ENCODE results near the gene SLC1A2. TPM values are rescaled to one million over a fixed set of nuclear protein-coding genes. Genes with fewer than 3 reads are reported as not detected.

The SLC1A2 gene
- total RNA-seq, 1 experiment from 2014 or later, result 0.50 TPM

GRCh38 chr11:35318977-35319925, 100.1 kb downstream of the SLC1A2 start:
- Histone ChIP-seq H2BK5ac (ENCODE audit: insufficient read length, low read length) (no peak overlapping the region), H4K91ac (ENCODE audit: insufficient read length, low read depth, low read length) (no peak overlapping the region), H3K79me2 (ENCODE audit: insufficient read depth, low read length) (no peaks in the 10 kb centered on the region), H2AFZ (ENCODE audit: low read length) (no peak overlapping the region), H3K14ac (ENCODE audit: insufficient read depth, low read length) (no peak overlapping the region), H3K27ac (ENCODE audit: insufficient read length, low read depth, low read length) (no peak overlapping the region), H4K8ac (replicated peaks; ENCODE audit: insufficient read length, low read depth, low read length) (no peak overlapping the region), H3K27me3 (ENCODE audit: insufficient read depth, low read length) (no peaks in the 10 kb centered on the region), H3K9ac (ENCODE audit: extremely low read depth, insufficient read length, low read length) (no peak overlapping the region), H2BK12ac (ENCODE audit: insufficient read length, low read depth, low read length) (no peak overlapping the region), H3K23ac (ENCODE audit: insufficient read length, low read depth, low read length) (no peak overlapping the region), H3K18ac (ENCODE audit: insufficient read length, low read depth, low read length) (no peak overlapping the region), H4K20me1 (ENCODE audit: control insufficient read depth, insufficient read depth, insufficient read length) (no peaks in the 10 kb centered on the region), H3K4me2 (ENCODE audit: insufficient read depth, insufficient read length, low read length) (no peak overlapping the region), H3K9me3 (ENCODE audit: control insufficient read depth, low read depth, low read length) (no peaks in the 10 kb centered on the region), H2AK5ac (ENCODE audit: insufficient read length, low read length) (no peak overlapping the region), H2BK15ac (ENCODE audit: low read depth, low read length) (no peak overlapping the region), H2BK120ac (ENCODE audit: low read depth, low read length, poor library complexity, severe bottlenecking) (no peak overlapping the region), H3K4ac (ENCODE audit: low read depth, low read length) (no peak overlapping the region), H2BK20ac (ENCODE audit: low read depth, low read length, poor library complexity, severe bottlenecking) (no peak overlapping the region), H3K23me2 (ENCODE audit: insufficient read length, low read depth, low read length, poor library complexity, severe bottlenecking) (no peaks in the 10 kb centered on the region), H3T11ph (ENCODE audit: low read length) (no peak overlapping the region), H3K56ac (ENCODE audit: insufficient read length, low read depth, low read length) (no peak overlapping the region), H3K79me1 (ENCODE audit: insufficient read depth, low read depth, low read length, poor library complexity, severe bottlenecking) (no peaks in the 10 kb centered on the region), H3K4me1 (ENCODE audit: insufficient read depth, low read length) (peaks cover 5% of the 10 kb centered on the region; the same call in 1 of the 2 replicates), H4K5ac (ENCODE audit: insufficient read length, low read depth, low read length) (no peak overlapping the region)
- Mint-ChIP-seq H3K36me3 (ENCODE audit: insufficient read depth in 1 of 3, low read depth in 3 of 3) (no peaks in the 10 kb centered on the region), H3K4me3 (no peak overlapping the region), H3K9me3 (no peaks in the 10 kb centered on the region), H3K27ac (no peak overlapping the region), H3K4me1 (peaks cover 17 to 23% of the 10 kb centered on the region in 2 experiments), H3K27me3 (ENCODE audit: low read depth) (peaks cover 11% of the 10 kb centered on the region; the same call in 1 of the 2 replicates)
- DNase-seq, result no peak
- WGBS (ENCODE audit: extremely low coverage, insufficient read length, low lambda C conversion rate), result no CpG with 5 or more reads among the region's 5 CpGs
- TF ChIP-seq CTCF (conservative IDR thresholded peaks at IDR 0.05), result no peak

Data from H9 (cell line).